Neuronal stem cell (in vitro differentiated cells): ENCODE data around the gene POLR1A.

Source experiments
- DNase-seq: peaks from one replicate; pipeline ENCODE4 v3.0.0-alpha.2; 2013; ENCODE audit warnings: low spot score
- H2AFZ ChIP-seq: one replicate; pipeline ENCODE4 v1.6.1; 2013; ENCODE audit warnings: mild to moderate bottlenecking, low read length, inconsistent platforms
- H2AK5ac ChIP-seq: 2 replicates; pipeline ENCODE4 v1.6.1; 2013; ENCODE audit warnings: low read depth, mild to moderate bottlenecking, inconsistent platforms, low read length, moderate library complexity, mixed read lengths
- H2BK120ac ChIP-seq: 2 replicates; pipeline ENCODE4 v1.6.1; 2013; ENCODE audit warnings: low read depth, mild to moderate bottlenecking, inconsistent platforms, low read length, moderate library complexity, mixed read lengths
- H2BK12ac ChIP-seq: one replicate; pipeline ENCODE4 v1.6.1; 2013; ENCODE audit warnings: low read length, inconsistent platforms
- H2BK15ac ChIP-seq: 2 replicates; pipeline ENCODE4 v1.6.1; 2013; ENCODE audit warnings: mild to moderate bottlenecking, low read length, inconsistent platforms, mixed read lengths
- H2BK5ac ChIP-seq: one replicate; pipeline ENCODE4 v1.6.1; 2013; ENCODE audit warnings: inconsistent platforms, mild to moderate bottlenecking, low read length, moderate library complexity
- H3K14ac ChIP-seq: one replicate; pipeline ENCODE4 v1.6.1; 2013; ENCODE audit warnings: low read length, inconsistent platforms
- H3K18ac ChIP-seq: 2 replicates; pipeline ENCODE4 v1.6.1; 2013; ENCODE audit warnings: low read length, inconsistent platforms
- H3K23ac ChIP-seq: 2 replicates; pipeline ENCODE4 v1.6.1; 2013; ENCODE audit warnings: low read depth, mild to moderate bottlenecking, mixed read lengths, low read length, inconsistent platforms; ENCODE audit not compliant: poor library complexity
- H3K27ac ChIP-seq: replicated peaks from 3 replicates; pipeline ENCODE4 v1.5.1; 2013; ENCODE audit warnings: low read length, inconsistent platforms
- H3K27me3 ChIP-seq, 3 experiments: 2 replicates each; pipeline ENCODE4 v1.6.1; 2013; ENCODE audit warnings: low read length in 3 of 3, mild to moderate bottlenecking in 2 of 3, inconsistent platforms in 1 of 3, low read depth in 1 of 3, mixed read lengths in 1 of 3, moderate library complexity in 1 of 3; ENCODE audit not compliant: control insufficient read depth in 3 of 3, insufficient read depth in 3 of 3
- H3K36me3 ChIP-seq, 2 donors: replicated peaks in 1 of 2; 2 replicates each; pipeline ENCODE4 v1.6.1; 2013; ENCODE audit warnings: low read length in 2 of 2; ENCODE audit not compliant: control insufficient read depth in 2 of 2, insufficient read depth in 2 of 2
- H3K4ac ChIP-seq: 2 replicates; pipeline ENCODE4 v1.6.1; 2013; ENCODE audit warnings: inconsistent platforms, mild to moderate bottlenecking, low read length, moderate library complexity
- H3K4me1 ChIP-seq, 2 donors: 1 replicate in 1 of 2; 2 replicates in 1 of 2; pipeline ENCODE4 v1.6.1; 2013; ENCODE audit warnings: low read length in 2 of 2, low read depth in 1 of 2; ENCODE audit not compliant: control insufficient read depth in 2 of 2, insufficient read depth in 1 of 2
- H3K4me2 ChIP-seq: one replicate; pipeline ENCODE4 v1.6.1; 2013; ENCODE audit warnings: mild to moderate bottlenecking, low read length, inconsistent platforms; ENCODE audit not compliant: insufficient read depth, poor library complexity, severe bottlenecking
- H3K4me3 ChIP-seq, 2 donors: 2 replicates each; pipeline ENCODE4 v1.5.1; 2013; ENCODE audit warnings: low read length in 2 of 2, mild to moderate bottlenecking in 2 of 2, inconsistent platforms in 1 of 2, moderate library complexity in 1 of 2
- H3K79me1 ChIP-seq: one replicate; pipeline ENCODE4 v1.6.1; 2013; ENCODE audit warnings: low read depth, mild to moderate bottlenecking, inconsistent platforms, low read length, moderate library complexity
- H3K9ac ChIP-seq: one replicate; pipeline ENCODE4 v1.6.1; 2013; ENCODE audit warnings: mild to moderate bottlenecking, low read depth, low read length, inconsistent platforms; ENCODE audit not compliant: poor library complexity
- H3K9me3 ChIP-seq, 2 donors: replicated peaks in 1 of 2; 2 replicates each; pipeline versions ENCODE3 to v1.6.1; 2013; ENCODE audit warnings: low read length in 2 of 2, mild to moderate bottlenecking in 2 of 2, inconsistent platforms in 1 of 2, low read depth in 1 of 2, mixed read lengths in 1 of 2, moderate library complexity in 1 of 2; ENCODE audit not compliant: control insufficient read depth in 2 of 2, insufficient read depth in 1 of 2
- H4K8ac ChIP-seq: one replicate; pipeline ENCODE4 v1.6.1; 2013; ENCODE audit warnings: low read depth, mild to moderate bottlenecking, inconsistent platforms, low read length, moderate library complexity
- H4K91ac ChIP-seq: one replicate; pipeline ENCODE4 v1.6.1; 2013; ENCODE audit warnings: low read length, low read depth, mild to moderate bottlenecking, inconsistent platforms; ENCODE audit not compliant: poor library complexity
- WGBS, 2 donors: extraction: QIAGEN DNeasy Blood & Tissue Kit; methylation state at CpG; one replicate each; pipeline ENCODE4 v1.1.7; 2013; ENCODE audit warnings: missing lambda C conversion rate in 2 of 2, mixed read lengths in 1 of 2; ENCODE audit not compliant: insufficient read length in 2 of 2, insufficient replicate concordance in 1 of 2; ENCODE audit errors: extremely low coverage in 2 of 2; 5-methylcytosine and 5-hydroxymethylcytosine counted together

Gene POLR1A

GRCh38 chr2:85988175-85988913, 117.3 kb downstream of the POLR1A start:
- H3K23ac ChIP-seq: no peak overlapping the region
- H3K9ac ChIP-seq: no peak overlapping the region
- no peaks in the 10 kb centered on the region for H3K79me1 ChIP-seq
- H2BK5ac ChIP-seq: peak overlapping the region; percentile 39
- H3K36me3 ChIP-seq: no peaks in the 10 kb centered on the region
- no peak overlapping the region for H3K4me2 ChIP-seq
- H3K4me1 ChIP-seq: no peaks in the 10 kb centered on the region
- no peak overlapping the region for H4K8ac ChIP-seq
- WGBS, 2 donors: no CpG with 5 or more reads among the region's 10 CpGs
- H3K27me3 ChIP-seq: no peaks in the 10 kb centered on the region
- no peak overlapping the region for H3K27ac ChIP-seq
- peak overlapping the region; percentile 17 for H2BK15ac ChIP-seq
- H2BK120ac ChIP-seq: no peak overlapping the region
- peak overlapping the region; percentile 37 for H2AK5ac ChIP-seq
- no peak overlapping the region for H4K91ac ChIP-seq
- H2BK12ac ChIP-seq: peak overlapping the region; percentile 22
- peak overlapping the region in 1 of 2 donors; percentile 15 for H3K4me3 ChIP-seq
- no peak overlapping the region for H2AFZ ChIP-seq
- DNase-seq: no peak
- H3K9me3 ChIP-seq: no peaks in the 10 kb centered on the region
- no peak overlapping the region for H3K18ac ChIP-seq
- no peak overlapping the region for H3K4ac ChIP-seq
- H3K14ac ChIP-seq: peak overlapping the region; percentile 75

- Histone ChIP-seq H3K9ac (no peak overlapping the region), H4K91ac (no peak overlapping the region), H3K79me1 (no peaks in the 10 kb centered on the region), H2BK15ac (no peak overlapping the region), H2AK5ac (no peak overlapping the region), H3K4me3 (no peak overlapping the region), H2AFZ (no peak overlapping the region), H4K8ac (no peak overlapping the region), H3K36me3 (no peaks in the 10 kb centered on the region), H3K4me1 (no peaks in the 10 kb centered on the region), H3K27me3 (no peaks in the 10 kb centered on the region), H3K23ac (no peak overlapping the region), H3K4me2 (no peak overlapping the region), H2BK12ac (no peak overlapping the region), H2BK5ac (no peak overlapping the region), H3K9me3 (no peaks in the 10 kb centered on the region), H3K4ac (no peak overlapping the region), H3K18ac (no peak overlapping the region), H2BK120ac (no peak overlapping the region), H3K14ac (no peak overlapping the region), H3K27ac (no peak overlapping the region)
- DNase-seq: no peak
- WGBS, 2 donors: no CpG with 5 or more reads among the region's 6 CpGs
These were observed 118.2 kb downstream of the POLR1A start for GRCh38 chr2:85987266-85988174.

GRCh38 chr2:85986121-85986520, 119.6 kb downstream of the POLR1A start:
- H2BK120ac ChIP-seq: no peak overlapping the region
- H3K23ac ChIP-seq: no peak overlapping the region
- no peak overlapping the region for H2BK15ac ChIP-seq
- no peaks in the 10 kb centered on the region for H3K36me3 ChIP-seq
- H2BK5ac ChIP-seq: no peak overlapping the region
- H3K27ac ChIP-seq: no peak overlapping the region
- H3K79me1 ChIP-seq: no peaks in the 10 kb centered on the region
- no peaks in the 10 kb centered on the region for H3K9me3 ChIP-seq
- WGBS, 2 donors: no CpG with 5 or more reads among the region's 9 CpGs
- H4K8ac ChIP-seq: no peak overlapping the region
- no peak overlapping the region for H3K4me3 ChIP-seq
- no peak overlapping the region for H3K4me2 ChIP-seq
- no peak overlapping the region for H3K14ac ChIP-seq
- DNase-seq: no peak
- H3K4me1 ChIP-seq: no peaks in the 10 kb centered on the region
- H4K91ac ChIP-seq: no peak overlapping the region
- no peak overlapping the region for H2BK12ac ChIP-seq
- H3K18ac ChIP-seq: no peak overlapping the region
- H2AFZ ChIP-seq: no peak overlapping the region
- H3K27me3 ChIP-seq: no peaks in the 10 kb centered on the region
- no peak overlapping the region for H3K9ac ChIP-seq
- H2AK5ac ChIP-seq: no peak overlapping the region
- no peak overlapping the region for H3K4ac ChIP-seq

- Histone ChIP-seq H3K36me3 (no peaks in the 10 kb centered on the region), H3K27ac (no peak overlapping the region), H3K4ac (no peak overlapping the region), H2BK12ac (no peak overlapping the region), H3K23ac (no peak overlapping the region), H4K8ac (no peak overlapping the region), H2AFZ (no peak overlapping the region), H3K14ac (no peak overlapping the region), H3K9ac (no peak overlapping the region), H2BK15ac (no peak overlapping the region), H2BK5ac (no peak overlapping the region), H2BK120ac (no peak overlapping the region), H3K18ac (no peak overlapping the region), H3K9me3 (no peaks in the 10 kb centered on the region), H4K91ac (no peak overlapping the region), H3K79me1 (no peaks in the 10 kb centered on the region), H3K4me3 (no peak overlapping the region), H3K27me3 (no peaks in the 10 kb centered on the region), H3K4me2 (no peak overlapping the region), H3K4me1 (no peaks in the 10 kb centered on the region), H2AK5ac (no peak overlapping the region)
- DNase-seq: no peak
- WGBS, 2 donors: no CpG with 5 or more reads among the region's 2 CpGs
These were observed 120.9 kb downstream of the POLR1A start for GRCh38 chr2:85984788-85985187.
